GM12864 (cell line): ENCODE results near the gene CSF2.

Source experiments
- DNase-seq: peaks from one replicate; pipeline ENCODE4 v3.0.0-alpha.2; 2011; ENCODE audit warnings: low read depth
- H3K4me3 ChIP-seq: 2 replicates; pipeline ENCODE4 v1.5.1; 2011; ENCODE audit warnings: mild to moderate bottlenecking, low read depth, low read length, control low read depth
- TF ChIP-seq, protein P1 (sequence below): IDR thresholded peaks from 2 replicates; pipeline ENCODE4 v1.5.1; 2011; ENCODE audit warnings: low read depth, mild to moderate bottlenecking, moderate library complexity, low read length, control low read depth, inconsistent platforms; ENCODE audit errors: missing control alignments

CSF2 gene

GRCh38 chr5:132079619-132080018 lies 6.0 kb downstream of the CSF2 start:
- no peak overlapping the region for H3K4me3 ChIP-seq
- DNase-seq: no peak
- TF ChIP-seq, protein P1, sequence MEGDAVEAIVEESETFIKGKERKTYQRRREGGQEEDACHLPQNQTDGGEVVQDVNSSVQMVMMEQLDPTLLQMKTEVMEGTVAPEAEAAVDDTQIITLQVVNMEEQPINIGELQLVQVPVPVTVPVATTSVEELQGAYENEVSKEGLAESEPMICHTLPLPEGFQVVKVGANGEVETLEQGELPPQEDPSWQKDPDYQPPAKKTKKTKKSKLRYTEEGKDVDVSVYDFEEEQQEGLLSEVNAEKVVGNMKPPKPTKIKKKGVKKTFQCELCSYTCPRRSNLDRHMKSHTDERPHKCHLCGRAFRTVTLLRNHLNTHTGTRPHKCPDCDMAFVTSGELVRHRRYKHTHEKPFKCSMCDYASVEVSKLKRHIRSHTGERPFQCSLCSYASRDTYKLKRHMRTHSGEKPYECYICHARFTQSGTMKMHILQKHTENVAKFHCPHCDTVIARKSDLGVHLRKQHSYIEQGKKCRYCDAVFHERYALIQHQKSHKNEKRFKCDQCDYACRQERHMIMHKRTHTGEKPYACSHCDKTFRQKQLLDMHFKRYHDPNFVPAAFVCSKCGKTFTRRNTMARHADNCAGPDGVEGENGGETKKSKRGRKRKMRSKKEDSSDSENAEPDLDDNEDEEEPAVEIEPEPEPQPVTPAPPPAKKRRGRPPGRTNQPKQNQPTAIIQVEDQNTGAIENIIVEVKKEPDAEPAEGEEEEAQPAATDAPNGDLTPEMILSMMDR: no peak

- no peak for DNase-seq
Measured at GRCh38 chr5:132080595-132080994, 7.0 kb downstream of the CSF2 start.

DNA sequence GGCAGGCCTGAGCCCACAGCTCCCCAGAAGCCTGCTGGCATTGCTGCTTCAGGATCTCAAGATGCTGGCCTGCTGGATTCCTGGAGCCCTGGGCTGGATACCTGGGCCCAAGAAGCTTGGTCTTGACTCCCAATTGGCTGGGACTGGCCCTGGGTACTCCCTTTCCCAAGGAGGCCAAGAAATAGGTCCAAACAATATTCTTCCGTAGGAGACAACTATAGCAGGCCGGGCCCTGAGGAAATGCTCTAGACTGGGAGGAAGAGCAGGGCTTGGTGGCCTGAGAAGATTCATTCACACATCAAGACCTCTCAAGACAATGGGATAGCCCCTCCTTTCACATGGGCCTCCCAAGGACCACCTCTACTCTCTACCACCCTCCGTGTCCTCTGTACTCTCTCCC lies 7.9 kb downstream of the CSF2 start:
- no peak overlapping the region for H3K4me3 ChIP-seq
- TF ChIP-seq, protein P1: no peak
- no peak for DNase-seq

More at GRCh38 chr5:132080595-132080994, 7.0 kb downstream of the CSF2 start:
- TF ChIP-seq, protein P1: no peak
- no peak overlapping the region for H3K4me3 ChIP-seq

- TF ChIP-seq, protein P1: no peak
- DNase-seq: no peak
- no peak overlapping the region for H3K4me3 ChIP-seq
Measured at GRCh38 chr5:132082329-132083023, 8.9 kb downstream of the CSF2 start.

- H3K4me3 ChIP-seq: no peak overlapping the region
- no peak for DNase-seq
- TF ChIP-seq, protein P1: no peak
Measured at GRCh38 chr5:132083071-132083678, 9.6 kb downstream of the CSF2 start.

- TF ChIP-seq, protein P1: no peak
- no peak overlapping the region for H3K4me3 ChIP-seq
- DNase-seq: no peak
Measured at GRCh38 chr5:132085686-132086085, 12.1 kb downstream of the CSF2 start.
